Neuron (in vitro differentiated cells): ENCODE measurements around the gene TGM5.

ENCODE experiments used
- H2AFZ ChIP-seq: one replicate; pipeline ENCODE4 v1.6.1; 2013; ENCODE audit warnings: low read depth, mild to moderate bottlenecking, inconsistent platforms, low read length, moderate library complexity
- H3K27me3 ChIP-seq: one replicate; pipeline ENCODE4 v1.6.1; 2013; ENCODE audit warnings: low read length; ENCODE audit not compliant: insufficient read depth
- H3K36me3 ChIP-seq: one replicate; pipeline ENCODE4 v1.6.1; 2013; ENCODE audit warnings: low read length; ENCODE audit not compliant: insufficient read depth
- H3K4me1 ChIP-seq: one replicate; pipeline ENCODE4 v1.6.1; 2013; ENCODE audit warnings: low read length; ENCODE audit not compliant: insufficient read depth
- H3K4me3 ChIP-seq: 2 replicates; pipeline ENCODE4 v1.5.1; 2013; ENCODE audit warnings: mild to moderate bottlenecking, low read length, moderate library complexity
- H3K9me3 ChIP-seq: one replicate; pipeline ENCODE4 v1.6.1; 2013; ENCODE audit warnings: low read length

TGM5 gene

GRCh38 chr15:43184407-43185124 is 82.2 kb downstream of the TGM5 start:
- Histone ChIP-seq H3K9me3 (no peaks in the 10 kb centered on the region), H3K4me1 (peaks cover 11% of the 10 kb centered on the region), H2AFZ (peak overlapping the region; percentile 58), H3K27me3 (no peaks in the 10 kb centered on the region), H3K4me3 (peak overlapping the region; percentile 63), H3K36me3 (peaks cover 9% of the 10 kb centered on the region)

GRCh38 chr15:43183270-43183669 is 83.5 kb downstream of the TGM5 start:
- H3K4me3 ChIP-seq = no peak overlapping the region
- no peaks in the 10 kb centered on the region for H3K9me3 ChIP-seq
- H3K4me1 ChIP-seq = peaks cover 11% of the 10 kb centered on the region
- peaks cover 6% of the 10 kb centered on the region for H3K36me3 ChIP-seq
- no peaks in the 10 kb centered on the region for H3K27me3 ChIP-seq
- no peak overlapping the region for H2AFZ ChIP-seq
